WTC11 (cell line): ENCODE measurements around the gene PCSK1N. TPM values are rescaled to one million over a fixed set of nuclear protein-coding genes. Genes with fewer than 3 reads are reported as not detected.

Source experiments
- ATAC-seq: fragments of 200-7000 bp; cut with Tn5 transposase; 2 replicates; pipeline ENCODE4 v1.10.0; 2021; ENCODE audit warnings: mild to moderate bottlenecking, moderate library complexity
- CTCF ChIA-PET: fragments of 300-600 bp; sonication (Branson Sonifier 250); formaldehyde crosslinking; loops from one replicate; lab custom pipeline; 2021; ENCODE audit warnings: antibody characterized with exemption; lab: Charles Lee
- POLR2A ChIA-PET: fragments of 350-600 bp; sonication (Branson Sonifier 250); formaldehyde crosslinking; loops from one replicate; lab custom pipeline; 2021; ENCODE audit warnings: antibody characterized with exemption; lab: Charles Lee
- DNase-seq: peaks from one replicate; pipeline ENCODE4 v3.0.0; 2021; ENCODE audit warnings: low spot score
- H3K27ac Mint-ChIP-seq: 2 replicates; pipeline ENCODE4 v1.8.0; 2021; ENCODE audit warnings: mixed read lengths
- H3K27me3 Mint-ChIP-seq: 2 replicates; pipeline ENCODE4 v1.8.0; 2021; ENCODE audit warnings: low read depth, mild to moderate bottlenecking, moderate library complexity, mixed read lengths
- H3K36me3 Mint-ChIP-seq: 2 replicates; pipeline ENCODE4 v1.8.0; 2021; ENCODE audit warnings: mixed read lengths
- H3K4me1 Mint-ChIP-seq: 2 replicates; pipeline ENCODE4 v1.8.0; 2022; ENCODE audit warnings: mixed read lengths
- H3K4me3 Mint-ChIP-seq: 2 replicates; pipeline ENCODE4 v1.8.0; 2021; ENCODE audit warnings: mild to moderate bottlenecking, moderate library complexity, mixed read lengths
- H3K9me3 Mint-ChIP-seq: 2 replicates; pipeline ENCODE4 v1.8.0; 2021; ENCODE audit warnings: mixed read lengths
- ATF1 ChIP-seq: sonication (generic); formaldehyde crosslinking; IDR thresholded peaks from 2 replicates; pipeline ENCODE4 v1.8.1; 2023; ENCODE audit warnings: mild to moderate bottlenecking, moderate library complexity, missing genetic modification reagents
- ATF3 ChIP-seq: sonication (generic); formaldehyde crosslinking; conservative IDR thresholded peaks from 2 replicates; pipeline ENCODE4 v1.8.1; 2022; ENCODE audit warnings: mild to moderate bottlenecking, missing genetic modification reagents
- CTCF ChIP-seq: fragments of 200-600 bp; IDR thresholded peaks from 2 replicates; pipeline ENCODE4 v1.8.0; 2022; ENCODE audit warnings: antibody characterized with exemption
- E2F4 ChIP-seq: sonication (generic); formaldehyde crosslinking; IDR thresholded peaks from 2 replicates; pipeline ENCODE4 v1.8.1; 2022; ENCODE audit warnings: low read depth, mild to moderate bottlenecking, moderate library complexity, missing genetic modification reagents, borderline replicate concordance
- EMX1 ChIP-seq: fragments of 250-450 bp; sonication (Bioruptor Pico); IDR thresholded peaks from 2 replicates; pipeline ENCODE4 v1.8.0; 2021; ENCODE audit warnings: mild to moderate bottlenecking
- FOXK1 ChIP-seq: sonication (generic); formaldehyde crosslinking; IDR thresholded peaks from 2 replicates; pipeline ENCODE4 v1.8.0; 2022; ENCODE audit warnings: mild to moderate bottlenecking, moderate library complexity, missing genetic modification reagents
- FOXP1 ChIP-seq: sonication (generic); formaldehyde crosslinking; IDR thresholded peaks from 2 replicates; pipeline ENCODE4 v1.8.0; 2022; ENCODE audit warnings: missing genetic modification reagents, mild to moderate bottlenecking, moderate library complexity, borderline replicate concordance
- GRHL2 ChIP-seq: fragments of 250-450 bp; sonication (Bioruptor Pico); IDR thresholded peaks from 2 replicates; pipeline ENCODE4 v1.8.0; 2022; ENCODE audit warnings: mild to moderate bottlenecking, moderate library complexity; ENCODE audit not compliant: insufficient replicate concordance, severe bottlenecking
- GTF2I ChIP-seq: fragments of 250-450 bp; sonication (Bioruptor Pico); conservative IDR thresholded peaks from 2 replicates; pipeline ENCODE4 v1.4.0; 2021; ENCODE audit warnings: mild to moderate bottlenecking
- JAZF1 ChIP-seq: fragments of 250-450 bp; sonication (Bioruptor Pico); IDR thresholded peaks from 2 replicates; pipeline ENCODE4 v1.9.0; 2021; ENCODE audit warnings: moderate library complexity, mild to moderate bottlenecking, inconsistent platforms
- MAX ChIP-seq: sonication (generic); formaldehyde crosslinking; IDR thresholded peaks from 2 replicates; pipeline ENCODE4 v1.8.0; 2022; ENCODE audit warnings: mild to moderate bottlenecking, missing genetic modification reagents
- MLX ChIP-seq: sonication (generic); formaldehyde crosslinking; IDR thresholded peaks from 2 replicates; pipeline ENCODE4 v1.8.1; 2023; ENCODE audit warnings: mild to moderate bottlenecking, missing genetic modification reagents, moderate library complexity
- MXD4 ChIP-seq: fragments of 250-450 bp; sonication (Bioruptor Pico); IDR thresholded peaks from 2 replicates; pipeline ENCODE4 v1.8.0; 2021; ENCODE audit warnings: mild to moderate bottlenecking, moderate library complexity, borderline replicate concordance
- MYBL2 ChIP-seq: sonication (generic); formaldehyde crosslinking; IDR thresholded peaks from 2 replicates; pipeline ENCODE4 v1.8.1; 2023; ENCODE audit warnings: mild to moderate bottlenecking, moderate library complexity, missing genetic modification reagents
- NFE2L1 ChIP-seq: sonication (generic); formaldehyde crosslinking; IDR thresholded peaks from 2 replicates; pipeline ENCODE4 v1.8.1; 2023; ENCODE audit warnings: missing genetic modification reagents
- NR1H2 ChIP-seq: sonication (generic); formaldehyde crosslinking; IDR thresholded peaks from 2 replicates; pipeline ENCODE4 v1.9.0; 2021; ENCODE audit warnings: mild to moderate bottlenecking, moderate library complexity, missing genetic modification reagents
- SMAD4 ChIP-seq: sonication (generic); formaldehyde crosslinking; IDR thresholded peaks from 2 replicates; pipeline ENCODE4 v1.8.0; 2022; ENCODE audit warnings: mild to moderate bottlenecking, missing genetic modification reagents
- SOX15 ChIP-seq: fragments of 250-450 bp; sonication (Bioruptor Pico); IDR thresholded peaks from 2 replicates; pipeline ENCODE4 v1.9.0; 2021; ENCODE audit warnings: mild to moderate bottlenecking
- ZNF138 ChIP-seq: sonication (generic); formaldehyde crosslinking; conservative IDR thresholded peaks from 2 replicates; pipeline ENCODE4 v1.8.1; 2022; ENCODE audit warnings: mild to moderate bottlenecking, moderate library complexity, missing genetic modification reagents
- ZNF219 ChIP-seq: sonication (generic); formaldehyde crosslinking; IDR thresholded peaks from 2 replicates; pipeline ENCODE4 v1.8.0; 2023; ENCODE audit warnings: missing genetic modification reagents, mild to moderate bottlenecking, borderline replicate concordance
- ZNF396 ChIP-seq: fragments of 250-450 bp; sonication (Bioruptor Pico); IDR thresholded peaks from 2 replicates; pipeline ENCODE4 v1.8.0; 2021; ENCODE audit warnings: mild to moderate bottlenecking, moderate library complexity, borderline replicate concordance
- ZNF425 ChIP-seq: fragments of 250-450 bp; sonication (Bioruptor Pico); conservative IDR thresholded peaks from 2 replicates; pipeline ENCODE4 v1.9.0; 2021; ENCODE audit warnings: mild to moderate bottlenecking
- ZNF532 ChIP-seq: fragments of 250-450 bp; sonication (Bioruptor Pico); IDR thresholded peaks from 2 replicates; pipeline ENCODE4 v1.9.0; 2021; ENCODE audit warnings: mild to moderate bottlenecking, borderline replicate concordance
- total RNA-seq: library from RNA; stranded (reverse); gene quantifications from 3 replicates; pipeline ENCODE4 v1.2.3, GENCODE V29; 2021

The PCSK1N gene
- total RNA-seq, 1 experiment from 2014 or later: 7.5 TPM

GRCh38 chrX:48831909-48832291 is 3.5 kb downstream of the PCSK1N start (continued):
- TF ChIP-seq FOXP1 (CRISPR knock-in tag): no peak
- TF ChIP-seq E2F4 (CRISPR knock-in tag): no peak
- TF ChIP-seq SMAD4: no peak
- no peak for TF ChIP-seq FOXK1
- no peak for TF ChIP-seq ZNF425 (CRISPR knock-in tag)
- no peak for TF ChIP-seq CTCF
- no peak for TF ChIP-seq MXD4 (CRISPR knock-in tag)
- no peak for TF ChIP-seq MAX
- no peak for TF ChIP-seq MLX (CRISPR knock-in tag)
- TF ChIP-seq NFE2L1 (CRISPR knock-in tag): no peak
- no peak for TF ChIP-seq ZNF532 (CRISPR knock-in tag)
- TF ChIP-seq SOX15 (CRISPR knock-in tag): no peak
- TF ChIP-seq, all 79 proteins: peak for 0

GRCh38 chrX:48831136-48831908 is 4.1 kb downstream of the PCSK1N start:
- Mint-ChIP-seq H3K4me1 (peaks cover 22% of the 10 kb centered on the region), H3K36me3 (no peaks in the 10 kb centered on the region), H3K9me3 (no peaks in the 10 kb centered on the region), H3K4me3 (peak overlapping the region; percentile 58), H3K27me3 (peaks cover 60% of the 10 kb centered on the region), H3K27ac (no peak overlapping the region)
- CTCF ChIA-PET: interaction anchor here (1.1 kb wide), 1 partner anchor 8 kb away, joined by 3 read pairs; no protein-coding TSS in a partner anchor
- ATAC-seq (no peak), DNase-seq (peak; percentile 16)
- POLR2A ChIA-PET: no interaction called here
- TF ChIP-seq GRHL2 (no peak), MYBL2 (CRISPR knock-in tag) (no peak), NR1H2 (no peak), ZNF138 (CRISPR knock-in tag) (no peak), ATF1 (no peak), ZNF396 (no peak), ATF3 (CRISPR knock-in tag) (no peak), E2F4 (CRISPR knock-in tag) (no peak), ZNF219 (no peak), JAZF1 (CRISPR knock-in tag) (no peak), GTF2I (CRISPR knock-in tag) (no peak), EMX1 (CRISPR knock-in tag) (no peak)
